Endodermal cell (in vitro differentiated cells): ENCODE measurements around the gene SULT1A1. TPM values are rescaled to one million over a fixed set of nuclear protein-coding genes. Genes with fewer than 3 reads are reported as not detected.

ENCODE experiments used
- DNase-seq: peaks from one replicate; pipeline ENCODE4 v3.0.0-alpha.2; 2017
- H3K27ac ChIP-seq: 2 replicates; pipeline ENCODE4 v1.5.1; 2013; ENCODE audit warnings: mild to moderate bottlenecking, low read depth, low read length, moderate library complexity
- H3K27me3 ChIP-seq: 2 replicates; pipeline ENCODE4 v1.6.1; 2013; ENCODE audit warnings: mild to moderate bottlenecking, low read length, moderate library complexity; ENCODE audit not compliant: insufficient read depth, control insufficient read depth, poor library complexity, severe bottlenecking
- H3K36me3 ChIP-seq: 2 replicates; pipeline ENCODE4 v1.7.0; 2013; ENCODE audit warnings: mild to moderate bottlenecking, low read length, moderate library complexity; ENCODE audit not compliant: control insufficient read depth, insufficient read depth
- H3K4me1 ChIP-seq: one replicate; pipeline ENCODE4 v1.7.0; 2013; ENCODE audit warnings: low read length; ENCODE audit not compliant: control insufficient read depth, insufficient read depth
- H3K4me3 ChIP-seq: 2 replicates; pipeline ENCODE4 v1.5.1; 2013; ENCODE audit warnings: mild to moderate bottlenecking, low read length, moderate library complexity
- H3K9ac ChIP-seq: 2 replicates; pipeline ENCODE4 v1.6.1; 2013; ENCODE audit warnings: mild to moderate bottlenecking, low read length, moderate library complexity; ENCODE audit not compliant: poor library complexity, severe bottlenecking; ENCODE audit errors: extremely low read depth
- H3K9me3 ChIP-seq: 2 replicates; pipeline ENCODE4 v1.6.1; 2013; ENCODE audit warnings: mild to moderate bottlenecking, low read length, moderate library complexity; ENCODE audit not compliant: control insufficient read depth
- H3K27ac Mint-ChIP-seq: 2 replicates; pipeline ENCODE4 v1.8.0; 2020; ENCODE audit warnings: mixed read lengths
- H3K27me3 Mint-ChIP-seq: 2 replicates; pipeline ENCODE4 v1.8.0; 2021; ENCODE audit warnings: mild to moderate bottlenecking, mixed read lengths; ENCODE audit not compliant: insufficient read depth
- H3K36me3 Mint-ChIP-seq: 2 replicates; pipeline ENCODE4 v1.8.0; 2020; ENCODE audit warnings: low read depth, mixed read lengths
- H3K4me1 Mint-ChIP-seq: 2 replicates; pipeline ENCODE4 v1.8.0; 2020; ENCODE audit warnings: mixed read lengths
- H3K4me3 Mint-ChIP-seq: 2 replicates; pipeline ENCODE4 v1.8.0; 2020; ENCODE audit warnings: mild to moderate bottlenecking, moderate library complexity, mixed read lengths
- H3K9me3 Mint-ChIP-seq: 2 replicates; pipeline ENCODE4 v1.8.0; 2020; ENCODE audit warnings: mild to moderate bottlenecking, mixed read lengths
- CTCF ChIP-seq: fragments of 200-600 bp; sonication (generic); conservative IDR thresholded peaks from 2 replicates; pipeline ENCODE4 v1.5.0; 2021; ENCODE audit warnings: antibody characterized with exemption, mild to moderate bottlenecking
- WGBS, 2 experiments: methylation state at CpG; one replicate each; pipeline versions ENCODE4 v1.1.5 to v1.1.7; 2013; ENCODE audit warnings: missing lambda C conversion rate in 2 of 2, mixed read lengths in 1 of 2; ENCODE audit not compliant: insufficient coverage in 1 of 2, insufficient read length in 1 of 2; 5-methylcytosine and 5-hydroxymethylcytosine counted together
- total RNA-seq, 2 donors: library from RNA; stranded (reverse); fragmentation: NEBNext Ultra II Directional in 1 of 2; extraction: Animal tissue kit (Norgen Biotek cat#: 25700) in 1 of 2; gene quantifications; 2 replicates in 1 of 2; 3 replicates in 1 of 2; pipeline ENCODE4 v1.2.1, GENCODE V29; 2021

The SULT1A1 gene
- total RNA-seq, 2 donors from 2014 or later: 4.3 to 7.2 TPM

GRCh38 chr16:28592979-28593553, 16.8 kb downstream of the SULT1A1 start:
- no peak for TF ChIP-seq CTCF

GRCh38 chr16:28592511-28592910, 17.3 kb downstream of the SULT1A1 start:
- H3K27me3 ChIP-seq: no peaks in the 10 kb centered on the region
- H3K4me1 ChIP-seq: peaks cover under 1% of the 10 kb centered on the region
- peaks cover 7% of the 10 kb centered on the region for H3K36me3 ChIP-seq
- no peak for TF ChIP-seq CTCF
- WGBS, 2 experiments: 90 to 92% methylated on average over 5 of the region's 5 CpGs
- Mint-ChIP-seq H3K27ac (no peak overlapping the region), H3K36me3 (peaks cover 24% of the 10 kb centered on the region), H3K4me1 (peaks cover 11% of the 10 kb centered on the region), H3K4me3 (no peak overlapping the region), H3K9me3 (no peaks in the 10 kb centered on the region), H3K27me3 (no peaks in the 10 kb centered on the region)
- DNase-seq: no peak
- H3K4me3 ChIP-seq: no peak overlapping the region
- no peak overlapping the region for H3K9ac ChIP-seq
- H3K9me3 ChIP-seq: no peaks in the 10 kb centered on the region
- no peak overlapping the region for H3K27ac ChIP-seq

More at GRCh38 chr16:28592979-28593553, 16.8 kb downstream of the SULT1A1 start:
- H3K4me3 ChIP-seq: no peak overlapping the region
- Mint-ChIP-seq H3K36me3 (peaks cover 23% of the 10 kb centered on the region), H3K27me3 (no peaks in the 10 kb centered on the region), H3K9me3 (no peaks in the 10 kb centered on the region), H3K4me1 (peaks cover 16% of the 10 kb centered on the region), H3K4me3 (no peak overlapping the region), H3K27ac (no peak overlapping the region)
- H3K36me3 ChIP-seq: peaks cover 7% of the 10 kb centered on the region
- peak; percentile 31 for DNase-seq
- H3K27ac ChIP-seq: no peak overlapping the region
- H3K9me3 ChIP-seq: no peaks in the 10 kb centered on the region
- no peaks in the 10 kb centered on the region for H3K27me3 ChIP-seq
- H3K4me1 ChIP-seq: peaks cover 4% of the 10 kb centered on the region
- WGBS, 2 experiments: 93 to 94% methylated on average over 3 to 11 of the region's 13 CpGs
- H3K9ac ChIP-seq: no peak overlapping the region

- peaks cover 7% of the 10 kb centered on the region for H3K36me3 ChIP-seq
- H3K27ac ChIP-seq: no peak overlapping the region
- H3K9ac ChIP-seq: no peak overlapping the region
- H3K36me3 Mint-ChIP-seq: peaks cover 35% of the 10 kb centered on the region
- H3K27ac Mint-ChIP-seq: no peak overlapping the region
- H3K9me3 Mint-ChIP-seq: no peaks in the 10 kb centered on the region
- no peaks in the 10 kb centered on the region for H3K4me1 ChIP-seq
- no peaks in the 10 kb centered on the region for H3K27me3 ChIP-seq
- WGBS, 2 experiments: 94 to 96% methylated on average over 6 of the region's 6 CpGs
- H3K4me1 Mint-ChIP-seq: peaks cover 2% of the 10 kb centered on the region
- no peak for TF ChIP-seq CTCF
- no peak overlapping the region for H3K4me3 ChIP-seq
- no peaks in the 10 kb centered on the region for H3K9me3 ChIP-seq
- H3K4me3 Mint-ChIP-seq: no peak overlapping the region
- no peak for DNase-seq
- no peaks in the 10 kb centered on the region for H3K27me3 Mint-ChIP-seq
These were observed 18.5 kb downstream of the SULT1A1 start for GRCh38 chr16:28591355-28591754.
